ENCODE measurements around the gene DEDD2.

DEDD2 gene

GRCh38 chr19:42191855-42192254 lies 25.6 kb downstream of the DEDD2 start:
- no peak for DNase-seq
- no peak overlapping the region for H3K27ac Mint-ChIP-seq

GRCh38 chr19:42191330-42191729 lies 26.1 kb downstream of the DEDD2 start:
- no peak overlapping the region for H3K4me3 Mint-ChIP-seq
- H3K27ac Mint-ChIP-seq: no peak overlapping the region
- H3K4me1 Mint-ChIP-seq: no peaks in the 10 kb centered on the region
- no peak for TF ChIP-seq CTCF (IDR thresholded peaks at IDR 0.05)
- peaks cover 16% of the 10 kb centered on the region for H3K9me3 Mint-ChIP-seq
- DNase-seq: no peak
- H3K27me3 Mint-ChIP-seq (ENCODE audit: low read depth, poor library complexity): peaks cover 69% of the 10 kb centered on the region
- H3K36me3 Mint-ChIP-seq (ENCODE audit: low read depth): peaks cover 5% of the 10 kb centered on the region

More at GRCh38 chr19:42191855-42192254, 25.6 kb downstream of the DEDD2 start:
- H3K36me3 Mint-ChIP-seq (ENCODE audit: low read depth): peaks cover 9% of the 10 kb centered on the region
- H3K27me3 Mint-ChIP-seq (ENCODE audit: low read depth, poor library complexity): peaks cover 63% of the 10 kb centered on the region
- no peak for TF ChIP-seq CTCF (IDR thresholded peaks at IDR 0.05)
- peaks cover 16% of the 10 kb centered on the region for H3K9me3 Mint-ChIP-seq
- no peak overlapping the region for H3K4me3 Mint-ChIP-seq
- no peaks in the 10 kb centered on the region for H3K4me1 Mint-ChIP-seq

- TF ChIP-seq CTCF (IDR thresholded peaks at IDR 0.05): no peak
- Mint-ChIP-seq H3K27ac (no peak overlapping the region), H3K27me3 (ENCODE audit: low read depth, poor library complexity) (peaks cover 87% of the 10 kb centered on the region), H3K4me3 (no peak overlapping the region), H3K9me3 (peaks cover 16% of the 10 kb centered on the region), H3K4me1 (peaks cover 9% of the 10 kb centered on the region), H3K36me3 (ENCODE audit: low read depth) (peaks cover 3% of the 10 kb centered on the region)
- DNase-seq: no peak
These were observed 28.3 kb downstream of the DEDD2 start for GRCh38 chr19:42189133-42189532.

GRCh38 chr19:42188665-42189064 lies 28.8 kb downstream of the DEDD2 start:
- Mint-ChIP-seq H3K9me3 (peaks cover 12% of the 10 kb centered on the region), H3K27ac (no peak overlapping the region), H3K4me3 (no peak overlapping the region), H3K27me3 (ENCODE audit: low read depth, poor library complexity) (peaks cover 85% of the 10 kb centered on the region), H3K36me3 (ENCODE audit: low read depth) (no peaks in the 10 kb centered on the region), H3K4me1 (peaks cover 10% of the 10 kb centered on the region)
- no peak for DNase-seq
- TF ChIP-seq CTCF (IDR thresholded peaks at IDR 0.05): no peak

GRCh38 chr19:42185277-42185676 lies 32.2 kb downstream of the DEDD2 start:
- H3K27me3 Mint-ChIP-seq (ENCODE audit: low read depth, poor library complexity): peaks cover 74% of the 10 kb centered on the region
- no peak for TF ChIP-seq CTCF (IDR thresholded peaks at IDR 0.05)
- H3K4me3 Mint-ChIP-seq: no peak overlapping the region
- no peaks in the 10 kb centered on the region for H3K36me3 Mint-ChIP-seq (ENCODE audit: low read depth)
- H3K9me3 Mint-ChIP-seq: no peaks in the 10 kb centered on the region
- H3K4me1 Mint-ChIP-seq: peaks cover 14% of the 10 kb centered on the region
- H3K27ac Mint-ChIP-seq: no peak overlapping the region
- DNase-seq: no peak

GRCh38 chr19:42184401-42184861 lies 33.0 kb downstream of the DEDD2 start:
- no peak overlapping the region for H3K4me3 Mint-ChIP-seq
- peak; percentile 88 for DNase-seq

More at GRCh38 chr19:42184401-42184861, 33.0 kb downstream of the DEDD2 start:
- Mint-ChIP-seq H3K4me1 (peaks cover 14% of the 10 kb centered on the region), H3K9me3 (no peaks in the 10 kb centered on the region), H3K27me3 (ENCODE audit: low read depth, poor library complexity) (peaks cover 66% of the 10 kb centered on the region), H3K36me3 (ENCODE audit: low read depth) (no peaks in the 10 kb centered on the region), H3K27ac (no peak overlapping the region)
- TF ChIP-seq CTCF (IDR thresholded peaks at IDR 0.05): peak; percentile 87

All from nephron progenitor cell (in vitro differentiated cells).